HG02840 (cell line): ENCODE data around the gene FRMD4A.

Experiments
- ATAC-seq: cut with Tn5 transposase; IDR thresholded peaks from one replicate; pipeline ENCODE4 v1.9.1; 2021; ENCODE audit warnings: mild to moderate bottlenecking, moderate library complexity, moderate number of reproducible peaks; ENCODE audit not compliant: unreplicated experiment, low FRiP score

FRMD4A gene

GRCh38 chr10:14118953-14119352 lies 211.8 kb downstream of the FRMD4A start:
- ATAC-seq: no peak

GRCh38 chr10:14116837-14117236 lies 213.9 kb downstream of the FRMD4A start:
- ATAC-seq: no peak

- ATAC-seq: no peak
Measured at GRCh38 chr10:14116021-14116420, 214.7 kb downstream of the FRMD4A start.

- no peak for ATAC-seq
Measured at GRCh38 chr10:14114791-14115190, 215.9 kb downstream of the FRMD4A start.

GRCh38 chr10:14112056-14112455 lies 218.7 kb downstream of the FRMD4A start:
- ATAC-seq: no peak

GRCh38 chr10:14111208-14111607 lies 219.5 kb downstream of the FRMD4A start:
- ATAC-seq: no peak

GRCh38 chr10:14106828-14107227 lies 223.9 kb downstream of the FRMD4A start:
- ATAC-seq: no peak

- no peak for ATAC-seq
Measured at GRCh38 chr10:14102056-14102455, 228.7 kb downstream of the FRMD4A start.

- ATAC-seq: no peak
Measured at GRCh38 chr10:14099885-14100284, 230.8 kb downstream of the FRMD4A start.

GRCh38 chr10:14093730-14094484 lies 236.8 kb downstream of the FRMD4A start:
- ATAC-seq: no peak

- ATAC-seq: no peak
Measured at GRCh38 chr10:14092799-14093198, 237.9 kb downstream of the FRMD4A start.

GRCh38 chr10:14089556-14090292 lies 241.0 kb downstream of the FRMD4A start:
- no peak for ATAC-seq

- ATAC-seq: no peak
Measured at GRCh38 chr10:14087566-14087965, 243.2 kb downstream of the FRMD4A start.

- ATAC-seq: no peak
Measured at GRCh38 chr10:14086596-14086995, 244.1 kb downstream of the FRMD4A start.

- no peak for ATAC-seq
Measured at GRCh38 chr10:14084875-14085274, 245.8 kb downstream of the FRMD4A start.

GRCh38 chr10:14080795-14081194 lies 249.9 kb downstream of the FRMD4A start:
- no peak for ATAC-seq

GRCh38 chr10:14077430-14077829 lies 253.3 kb downstream of the FRMD4A start:
- ATAC-seq: no peak

GRCh38 chr10:14074062-14074884 lies 256.5 kb downstream of the FRMD4A start:
- no peak for ATAC-seq

- ATAC-seq: no peak
Measured at GRCh38 chr10:14072541-14072940, 258.2 kb downstream of the FRMD4A start.

- ATAC-seq: no peak
Measured at GRCh38 chr10:14071956-14072355, 258.8 kb downstream of the FRMD4A start.

- ATAC-seq: no peak
Measured at GRCh38 chr10:14068601-14069250, 262.0 kb downstream of the FRMD4A start.
